ENCODE measurements around the gene MRPL9.

Gene MRPL9

GRCh38 chr1:151729157-151729965 lies 33.9 kb downstream of the MRPL9 start:
- no peak for DNase-seq

DNA sequence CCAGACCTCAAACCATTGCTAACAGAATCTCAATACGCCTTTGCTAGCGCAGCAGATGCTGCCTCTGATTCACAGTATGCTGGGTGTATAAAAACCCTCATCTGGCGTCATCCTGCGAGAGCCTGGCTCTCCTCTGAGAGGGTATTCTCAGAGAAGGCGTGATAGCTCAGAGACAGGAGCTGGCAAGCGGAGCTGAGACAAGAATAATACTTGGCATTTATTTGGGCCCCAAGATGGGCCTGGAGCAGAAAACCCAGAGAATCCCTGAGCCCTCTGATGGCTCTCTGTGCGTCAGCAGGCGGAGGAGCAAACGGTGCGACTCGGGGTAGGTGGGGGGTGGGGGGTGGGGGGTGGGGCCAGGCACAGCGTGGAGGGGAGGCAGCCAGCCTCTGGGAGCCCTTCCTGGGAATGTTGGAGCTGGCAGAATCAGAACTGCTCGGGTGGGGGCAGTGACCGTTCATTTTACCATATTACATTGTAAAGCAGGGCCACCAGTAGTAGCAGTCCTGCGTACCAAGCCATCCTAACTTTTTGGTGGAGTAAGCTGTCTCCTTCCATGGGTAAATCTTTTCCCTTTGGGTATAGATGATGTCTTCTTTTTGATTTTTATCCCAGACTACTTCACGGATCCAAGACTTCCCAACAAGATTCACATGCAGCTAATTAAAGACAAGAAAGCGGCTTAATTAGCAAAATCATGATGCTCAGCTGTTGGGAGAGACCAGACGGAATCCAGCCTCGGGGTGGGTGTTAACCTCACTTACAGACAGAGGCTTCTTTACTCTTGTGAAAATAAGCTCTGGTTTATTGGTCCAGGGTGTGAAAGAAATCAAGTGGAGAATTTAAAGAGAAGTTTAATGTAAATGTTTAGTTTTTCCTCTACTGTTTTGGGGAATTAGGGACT lies 34.9 kb downstream of the MRPL9 start:
- no peak for DNase-seq

DNA sequence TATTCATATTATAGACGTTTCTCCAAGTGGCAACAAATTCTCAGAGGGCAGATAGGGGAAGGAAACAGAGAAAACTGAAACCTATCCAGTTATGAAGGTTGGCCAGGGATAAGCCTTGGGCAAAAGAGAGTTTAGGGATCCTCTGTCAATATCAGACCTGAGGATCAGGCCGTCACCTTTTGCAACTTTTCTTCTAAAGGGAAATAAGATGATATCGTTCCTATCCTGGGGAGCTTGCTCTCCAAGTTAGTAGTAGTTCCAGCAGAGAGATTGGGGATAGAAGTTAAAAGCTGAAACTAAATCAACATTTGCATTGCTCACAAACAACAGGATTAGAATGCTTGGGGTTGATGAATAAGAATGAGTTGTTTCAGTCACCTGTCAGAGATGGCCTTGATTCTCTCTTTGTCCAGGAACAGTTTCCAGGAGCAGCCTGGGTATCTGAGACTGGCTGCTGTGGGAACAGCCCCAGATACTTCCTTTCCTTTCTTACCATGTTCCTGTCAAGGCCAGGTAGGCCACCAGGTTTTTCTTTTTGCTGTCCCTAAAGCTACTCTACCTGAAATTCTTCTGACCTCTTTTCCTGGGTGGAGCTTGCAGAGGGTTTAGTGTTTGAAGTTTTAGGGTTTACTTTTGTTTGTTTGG lies 39.4 kb downstream of the MRPL9 start:
- no peak for DNase-seq

GRCh38 chr1:151721788-151722510 lies 41.3 kb downstream of the MRPL9 start:
- no peak for DNase-seq

DNA sequence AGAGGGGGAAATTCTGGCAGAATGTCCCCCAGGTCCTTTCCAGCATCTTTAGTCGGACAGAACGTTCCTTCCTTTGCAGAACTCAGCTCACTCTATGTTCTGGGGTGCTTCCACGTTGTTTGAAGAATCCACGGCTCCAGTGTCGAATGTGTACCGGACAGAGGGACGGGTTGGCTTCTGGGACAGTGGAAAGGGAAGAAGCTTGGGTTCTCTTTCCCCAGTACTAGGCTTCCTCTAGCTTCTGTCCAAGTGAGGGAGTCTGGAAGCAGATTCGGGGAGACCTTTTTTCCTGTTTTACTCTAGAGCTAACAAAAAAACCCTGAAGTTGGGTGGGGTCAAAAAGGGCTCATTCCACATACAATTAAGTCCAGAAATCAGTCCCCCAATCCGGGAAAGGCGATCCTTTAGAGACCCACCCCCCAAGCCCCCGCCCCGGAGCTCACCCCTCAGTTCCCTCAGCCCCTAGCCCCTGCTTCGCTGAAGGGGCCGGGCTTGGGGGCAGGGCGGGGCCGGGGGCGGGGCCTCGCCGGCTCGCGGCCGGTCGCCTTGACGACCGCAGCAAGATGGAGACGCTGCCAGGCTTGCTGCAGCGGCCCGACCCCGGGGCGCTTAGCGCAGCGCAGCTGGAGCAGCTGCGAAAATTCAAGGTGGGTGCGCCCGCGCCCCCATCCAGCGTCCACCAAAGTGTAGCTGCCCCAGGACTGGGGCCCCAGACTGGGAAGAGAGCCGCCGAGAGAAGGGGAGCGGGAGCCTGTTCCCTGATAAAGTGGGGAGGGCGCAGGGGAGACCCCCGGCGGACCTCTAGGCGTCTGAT lies 42.1 kb downstream of the MRPL9 start, which contains the start of gene RIIAD1:
TSS of gene RIIAD1 (plus strand) at position 549 of the 814 bp plus-strand sequence. CDS start at position 564, 15 bp downstream.
- peak; percentile 41 for DNase-seq

- no peak for DNase-seq
Observed at GRCh38 chr1:151720554-151720953, 42.7 kb downstream of the MRPL9 start.

DNA sequence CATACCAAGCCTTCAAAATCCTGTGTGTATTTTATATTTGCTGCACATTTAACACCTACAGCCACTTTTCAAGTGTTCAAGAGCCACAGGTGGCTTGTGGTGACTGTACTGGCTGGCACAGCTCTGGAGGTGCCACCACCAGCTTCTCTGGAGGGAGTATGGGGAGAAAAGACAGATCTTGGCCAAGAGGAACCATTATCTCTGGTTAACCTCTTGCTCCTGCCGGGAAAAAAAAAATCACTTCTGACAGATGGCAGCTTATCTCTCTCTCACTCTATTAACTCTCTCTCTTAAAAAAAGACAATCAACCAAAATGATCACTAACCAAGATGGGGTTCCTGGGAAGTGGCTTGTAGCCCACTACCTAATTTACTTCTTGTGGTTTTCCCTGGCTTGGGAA lies 43.2 kb downstream of the MRPL9 start:
- DNase-seq: no peak

- no peak for DNase-seq
Observed at GRCh38 chr1:151718666-151719065, 44.6 kb downstream of the MRPL9 start.

DNA sequence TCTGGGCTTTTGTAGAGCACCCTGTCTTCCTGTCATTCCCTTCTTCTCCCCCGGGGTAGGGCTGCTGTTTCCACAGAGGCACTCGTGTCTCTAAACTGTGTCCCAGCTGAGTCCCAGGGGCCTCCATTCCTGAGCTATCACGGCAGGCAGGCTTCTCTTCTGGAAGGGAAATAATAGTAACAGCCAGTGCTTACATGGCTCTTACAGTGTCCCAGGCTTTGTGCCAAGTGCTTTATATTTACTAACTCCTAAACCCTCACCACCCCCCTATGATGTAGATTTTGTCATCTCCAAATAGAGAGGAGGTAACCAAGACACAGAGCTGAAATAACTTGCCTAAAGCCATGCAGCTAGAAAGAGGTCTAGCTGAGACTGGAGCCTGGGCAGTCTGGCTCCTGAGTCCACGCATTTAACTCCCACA lies 45.3 kb downstream of the MRPL9 start:
- no peak for DNase-seq

- DNase-seq: no peak
Observed at GRCh38 chr1:151716771-151717631, 46.3 kb downstream of the MRPL9 start, which contains the start of gene CELF3. CELF3 (minus strand) TSS chr1:151716803; CDS start chr1:151716020, 783 bp downstream.

DNA sequence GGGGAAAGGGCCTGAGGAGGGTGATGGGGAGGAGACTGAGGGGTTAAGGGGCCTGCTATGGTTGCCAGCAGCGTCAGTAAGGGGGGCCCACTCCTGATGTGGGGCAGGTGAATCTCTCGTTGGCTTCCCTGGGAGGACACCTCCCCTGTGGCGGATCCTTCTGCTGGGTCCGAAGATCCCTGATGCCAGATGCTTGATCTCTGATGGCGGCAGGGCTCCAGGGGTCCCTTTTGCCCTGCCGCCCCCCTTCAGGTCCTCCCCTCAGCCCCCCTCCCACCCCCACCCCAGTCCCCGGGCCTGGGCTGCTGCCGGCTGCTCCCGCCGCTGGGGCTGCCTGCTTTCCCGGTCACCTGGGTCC lies 46.9 kb downstream of the MRPL9 start:
- no peak for DNase-seq

GRCh38 chr1:151715726-151716404 lies 47.4 kb downstream of the MRPL9 start:
- no peak for DNase-seq

DNA sequence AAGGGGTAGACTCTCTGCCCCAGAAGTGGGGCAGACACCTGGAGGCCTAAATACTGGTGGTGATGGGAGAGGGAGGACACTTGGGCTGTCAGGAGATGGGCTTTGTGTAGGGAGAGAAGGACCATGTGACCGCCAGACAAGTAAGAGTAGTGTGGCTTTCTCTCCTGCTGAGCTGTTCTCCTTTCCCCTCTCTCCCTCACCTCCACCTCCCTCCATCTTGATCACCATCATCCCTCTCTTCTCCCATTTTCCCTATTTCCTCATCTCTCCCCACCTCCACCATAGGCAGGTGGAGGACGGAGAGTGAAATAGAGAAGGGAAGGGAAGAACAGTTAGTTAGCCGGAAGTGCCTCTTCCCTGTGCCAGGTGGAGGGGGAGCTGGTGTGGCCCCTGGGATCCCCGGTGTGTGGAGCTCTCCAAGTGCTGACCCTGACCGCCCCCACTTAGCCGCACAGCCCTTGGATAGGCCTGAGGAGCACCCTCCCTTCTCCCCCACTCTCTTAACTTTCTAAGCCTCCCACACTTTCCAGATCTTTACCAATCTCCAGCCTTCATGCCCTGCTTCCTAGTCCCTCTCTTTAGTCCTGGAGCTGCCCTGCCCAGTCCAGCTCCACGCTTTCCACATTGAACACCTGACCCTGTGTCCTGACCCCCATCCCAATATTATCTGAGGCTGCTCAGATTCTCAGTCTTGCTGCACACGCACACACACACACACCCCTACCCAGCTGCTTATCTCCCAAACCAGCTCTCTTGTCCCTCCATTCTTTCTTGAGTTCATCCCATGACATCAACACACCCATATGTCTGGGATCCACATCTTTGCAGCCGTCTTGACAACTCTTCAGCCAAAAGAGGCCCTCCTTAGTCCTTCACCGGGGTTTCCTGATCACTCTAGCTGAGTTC lies 48.2 kb downstream of the MRPL9 start:
- no peak for DNase-seq

DNA sequence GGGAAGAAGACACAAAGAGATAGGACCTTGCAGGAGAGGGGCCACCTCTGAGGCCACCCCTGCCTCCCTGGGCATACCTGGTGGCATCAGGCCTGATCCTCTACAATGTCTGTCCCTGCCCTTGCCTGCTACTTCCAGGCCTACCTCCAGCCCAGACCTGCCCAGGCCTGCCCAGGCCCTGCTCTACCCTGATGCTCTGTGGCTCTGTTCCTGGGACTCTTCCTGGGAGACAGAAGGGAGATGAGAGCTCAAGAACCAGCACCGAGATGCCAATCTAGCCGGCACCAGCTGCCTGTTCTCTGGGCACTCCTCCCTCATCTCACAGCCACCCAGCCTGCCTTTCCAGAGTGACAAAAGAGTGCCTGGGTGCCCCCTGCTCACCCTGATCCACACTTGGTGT lies 49.4 kb downstream of the MRPL9 start:
- DNase-seq: no peak

- no peak for DNase-seq
Observed at GRCh38 chr1:151713044-151713443, 50.3 kb downstream of the MRPL9 start.

GRCh38 chr1:151711951-151712350 lies 51.3 kb downstream of the MRPL9 start:
- no peak for DNase-seq

DNA sequence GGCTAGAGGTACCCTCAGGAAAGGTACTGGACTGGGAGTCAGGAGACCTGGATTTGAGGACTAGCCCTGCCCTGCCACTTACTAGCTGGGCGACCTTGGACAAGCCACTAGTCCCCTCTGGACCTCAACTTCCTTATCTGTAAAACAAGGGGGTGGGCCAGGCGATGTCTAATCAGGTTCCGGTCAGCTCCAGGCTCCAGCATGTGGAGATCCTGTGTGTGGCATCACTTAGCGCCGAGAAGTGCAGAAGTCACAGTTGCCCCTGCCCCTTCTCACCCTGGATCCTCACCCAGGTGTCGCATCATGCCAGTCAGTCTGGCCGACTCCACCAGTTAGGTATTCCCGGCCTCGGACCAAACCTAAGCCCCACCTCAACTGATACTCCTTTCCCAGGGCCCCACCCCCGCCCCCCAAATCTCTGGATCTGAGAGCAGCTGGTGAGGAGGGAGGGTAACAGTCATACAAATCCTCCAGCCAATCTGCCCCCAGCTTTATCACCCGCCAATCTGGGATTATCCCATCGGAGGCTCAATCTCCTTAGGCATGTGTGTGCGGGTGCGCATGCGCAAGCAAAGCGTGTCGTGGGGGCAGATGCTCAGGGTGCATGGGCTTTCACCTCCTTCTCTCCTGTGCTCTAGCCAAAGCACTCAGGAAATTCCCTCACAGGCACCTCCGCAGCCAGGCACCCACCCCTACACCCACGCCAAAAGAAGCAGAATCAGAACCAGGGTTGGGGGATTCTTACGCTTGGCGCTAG lies 52.1 kb downstream of the MRPL9 start:
- DNase-seq: no peak

GRCh38 chr1:151710187-151710840 lies 53.0 kb downstream of the MRPL9 start:
- DNase-seq: peak; percentile 15

Data from stimulated activated CD4-positive, alpha-beta T cell treated with anti-CD3 and anti-CD28 coated beads, Interleukin-12 subunit alpha, Interleukin-12 subunit beta, amount 100 ng/mL, for 4 hours (primary cell).